Fibroblast of mammary gland (primary cell): ENCODE data around the gene CCDC71.

Source experiments
- DNase-seq: peaks from one replicate; pipeline ENCODE4 v3.0.0-alpha.2; 2010; ENCODE audit warnings: low read depth
- H3K4me3 ChIP-seq: 2 replicates; pipeline ENCODE4 v1.5.1; 2011; ENCODE audit warnings: low read depth, mild to moderate bottlenecking, low read length, moderate library complexity; ENCODE audit not compliant: control insufficient read depth
- TF ChIP-seq, protein P1 (sequence below): conservative IDR thresholded peaks from 2 replicates; pipeline ENCODE4 v1.5.1; 2011; ENCODE audit warnings: low read depth, low read length, inconsistent platforms; ENCODE audit not compliant: control insufficient read depth, insufficient read depth

CCDC71 gene

DNA sequence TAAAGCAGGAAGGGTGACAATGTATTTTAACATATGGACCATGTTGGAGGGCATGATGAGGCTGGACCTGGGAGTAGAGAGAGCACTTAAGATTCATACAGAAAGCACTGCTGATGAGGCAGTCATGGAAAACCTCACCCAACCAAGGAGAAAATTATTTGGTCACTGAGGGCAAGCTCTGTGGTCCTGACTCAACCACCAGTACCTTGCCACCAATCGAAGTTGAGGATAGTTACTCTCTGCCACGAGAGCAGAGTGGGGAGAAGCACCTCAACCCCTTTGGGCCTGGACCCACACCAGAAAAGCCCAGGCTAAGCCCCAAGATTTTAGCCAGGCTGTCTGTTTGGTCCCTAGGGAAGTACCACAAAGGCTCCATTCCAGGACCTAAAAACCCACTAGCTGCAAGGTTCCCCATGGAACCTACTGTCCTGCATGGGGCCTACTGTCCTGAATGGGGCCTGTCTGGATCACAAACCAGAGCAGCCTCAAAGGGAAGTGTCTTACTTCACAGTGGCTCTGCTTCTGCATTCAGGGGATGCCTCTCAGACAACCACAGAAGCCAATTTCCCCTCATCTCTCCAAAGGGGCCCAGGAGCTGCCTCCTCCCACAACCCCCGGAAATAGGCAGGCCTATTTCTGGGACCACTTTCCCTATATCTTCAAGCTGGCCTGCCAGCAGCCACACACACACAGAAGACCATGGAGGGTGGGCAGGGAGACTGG is 4.2 kb downstream of the CCDC71 start:
- no peak for DNase-seq
- H3K4me3 ChIP-seq, result no peak overlapping the region
- TF ChIP-seq, protein P1, sequence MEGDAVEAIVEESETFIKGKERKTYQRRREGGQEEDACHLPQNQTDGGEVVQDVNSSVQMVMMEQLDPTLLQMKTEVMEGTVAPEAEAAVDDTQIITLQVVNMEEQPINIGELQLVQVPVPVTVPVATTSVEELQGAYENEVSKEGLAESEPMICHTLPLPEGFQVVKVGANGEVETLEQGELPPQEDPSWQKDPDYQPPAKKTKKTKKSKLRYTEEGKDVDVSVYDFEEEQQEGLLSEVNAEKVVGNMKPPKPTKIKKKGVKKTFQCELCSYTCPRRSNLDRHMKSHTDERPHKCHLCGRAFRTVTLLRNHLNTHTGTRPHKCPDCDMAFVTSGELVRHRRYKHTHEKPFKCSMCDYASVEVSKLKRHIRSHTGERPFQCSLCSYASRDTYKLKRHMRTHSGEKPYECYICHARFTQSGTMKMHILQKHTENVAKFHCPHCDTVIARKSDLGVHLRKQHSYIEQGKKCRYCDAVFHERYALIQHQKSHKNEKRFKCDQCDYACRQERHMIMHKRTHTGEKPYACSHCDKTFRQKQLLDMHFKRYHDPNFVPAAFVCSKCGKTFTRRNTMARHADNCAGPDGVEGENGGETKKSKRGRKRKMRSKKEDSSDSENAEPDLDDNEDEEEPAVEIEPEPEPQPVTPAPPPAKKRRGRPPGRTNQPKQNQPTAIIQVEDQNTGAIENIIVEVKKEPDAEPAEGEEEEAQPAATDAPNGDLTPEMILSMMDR, result no peak

DNA sequence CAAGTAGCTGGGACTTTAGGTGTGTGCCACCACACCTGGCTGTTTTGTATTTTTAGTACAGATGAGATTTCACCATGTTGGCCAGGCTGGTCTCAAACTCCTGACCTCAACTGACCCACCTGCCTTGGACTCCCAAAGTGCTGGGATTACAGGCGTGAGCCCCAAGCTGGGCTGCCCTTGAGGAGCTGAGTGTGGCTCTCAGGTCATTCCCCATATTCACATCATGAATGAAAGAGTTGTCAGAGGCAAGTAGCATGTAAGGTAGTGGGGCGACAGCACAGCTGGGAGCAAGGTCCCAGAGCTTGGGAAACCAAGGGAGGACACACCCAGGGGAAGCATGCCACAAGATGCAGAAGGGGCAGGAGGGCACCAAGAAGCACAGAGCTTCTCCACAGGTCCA is 4.9 kb downstream of the CCDC71 start:
- H3K4me3 ChIP-seq, result no peak overlapping the region
- TF ChIP-seq, protein P1, result no peak
- no peak for DNase-seq

DNA sequence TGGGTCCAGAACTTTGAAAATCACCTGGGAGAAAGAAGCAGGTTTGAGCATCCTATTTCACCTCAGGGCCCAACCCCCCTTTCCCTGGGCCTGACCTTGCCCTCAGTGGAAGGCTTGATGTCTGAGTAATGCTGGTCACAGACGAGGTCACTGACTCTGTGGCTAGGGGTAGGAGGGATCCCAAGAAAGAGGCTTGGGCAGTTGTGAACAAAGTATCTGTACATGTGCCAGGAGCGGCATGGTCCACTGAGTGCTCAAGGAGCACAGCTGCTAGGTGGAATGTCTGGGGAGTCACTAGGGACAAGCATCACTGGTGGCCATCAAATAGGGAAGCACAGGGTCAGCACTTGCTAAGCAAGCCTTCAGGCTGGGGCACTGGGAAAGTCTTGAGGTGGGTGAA is 7.3 kb downstream of the CCDC71 start:
- DNase-seq, result no peak
- TF ChIP-seq, protein P1, result no peak
- no peak overlapping the region for H3K4me3 ChIP-seq

DNA sequence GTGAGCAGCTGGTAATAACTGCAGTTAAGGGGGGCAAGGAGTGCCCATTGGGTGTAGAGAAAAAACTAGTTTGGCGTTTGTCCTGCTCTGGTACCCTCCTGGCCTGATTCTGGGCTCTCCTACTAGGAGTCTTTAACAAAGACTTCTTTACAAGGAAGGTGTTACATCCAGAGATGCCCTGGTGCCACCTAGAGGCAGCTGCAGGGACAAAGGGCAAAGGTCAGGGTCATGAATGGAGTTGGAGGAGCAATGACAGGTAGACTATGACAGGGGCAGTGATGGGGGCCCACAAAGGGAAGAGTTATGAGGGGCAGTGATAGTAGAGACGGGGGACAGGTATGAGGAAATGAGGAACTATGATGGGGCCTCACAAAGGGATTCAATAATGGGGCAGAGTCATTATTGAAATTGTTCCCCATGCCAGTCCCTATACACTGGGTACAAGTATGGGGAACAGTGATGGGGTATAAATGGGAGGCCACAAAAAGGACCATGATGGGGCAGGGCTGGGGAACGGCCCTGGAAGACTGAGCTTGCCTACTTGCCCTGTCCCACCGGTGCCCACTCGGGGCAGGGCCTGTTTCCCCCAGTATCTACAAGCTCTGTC is 7.9 kb downstream of the CCDC71 start:
- DNase-seq, result peak; percentile 23
- TF ChIP-seq, protein P1, result peak; percentile 32
- H3K4me3 ChIP-seq, result no peak overlapping the region

DNA sequence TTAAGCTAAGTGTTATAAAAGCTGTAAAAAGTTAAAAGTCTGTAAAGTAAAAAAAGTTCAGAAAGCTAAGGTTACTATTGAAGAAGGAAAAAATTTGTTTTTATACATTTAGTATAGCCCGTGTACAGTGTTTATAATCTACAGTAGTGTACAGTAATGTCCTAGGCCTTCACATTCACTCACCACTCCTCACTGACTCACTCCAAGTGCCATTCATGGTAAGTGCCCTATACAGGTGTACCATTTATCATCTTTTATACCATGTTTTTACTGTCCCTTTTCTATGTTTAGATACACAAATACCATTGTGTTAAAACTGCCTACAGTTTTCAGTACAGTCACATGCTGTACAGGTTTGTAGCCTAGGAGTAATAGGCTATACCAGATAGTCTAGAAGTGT is 8.8 kb downstream of the CCDC71 start:
- no peak for DNase-seq
- TF ChIP-seq, protein P1, result no peak
- H3K4me3 ChIP-seq, result no peak overlapping the region

DNA sequence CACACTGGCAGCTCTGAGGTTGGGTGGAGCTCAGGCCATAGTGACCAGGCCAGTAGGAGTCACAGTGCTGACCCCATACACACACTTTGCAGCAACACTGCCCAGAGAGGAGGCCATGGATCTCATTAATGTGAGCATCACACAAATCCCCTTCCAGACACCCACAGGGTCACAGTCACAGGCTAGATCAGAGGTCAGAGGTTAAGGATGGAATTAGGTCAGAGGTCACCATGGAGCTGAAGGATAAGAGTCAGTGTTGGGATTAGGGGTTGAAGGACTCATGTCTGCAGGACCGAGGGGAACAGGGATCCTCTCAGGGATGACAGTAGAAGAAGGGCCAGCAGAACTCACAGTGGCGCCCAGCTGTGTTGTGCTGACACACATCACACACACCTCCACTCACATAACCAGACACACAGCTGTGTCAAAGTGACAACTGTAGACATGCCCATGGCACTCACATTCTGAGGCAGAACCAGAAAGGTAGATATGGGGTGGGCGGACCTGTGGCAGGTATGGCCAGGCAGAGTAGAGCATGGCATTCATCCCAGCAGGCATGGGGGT is 12.7 kb downstream of the CCDC71 start:
- TF ChIP-seq, protein P1, result no peak
- no peak for DNase-seq
- no peak overlapping the region for H3K4me3 ChIP-seq
